A549 (cell line): ENCODE data around the gene ATP6V1F. TPM values are rescaled to one million over a fixed set of nuclear protein-coding genes. Genes with fewer than 3 reads are reported as not detected.

ENCODE experiments used
- ATAC-seq, 2 experiments: fragments of 200-7000 bp in 1 of 2; fragments of >200 bp in 1 of 2; cut with Nextera tagmentation in 1 of 2; cut with Tn5 transposase in 1 of 2; 3 replicates each; pipeline versions ENCODE4 v1.8.0 to v1.9.1; 2018 to 2020; ENCODE audit warnings: mild to moderate bottlenecking in 1 of 2, moderate library complexity in 1 of 2
- CTCF ChIA-PET: fragments of 300-600 bp; sonication (Branson Sonifier 250); formaldehyde crosslinking; extraction: SDS; loops from one replicate; lab custom pipeline; 2021; ENCODE audit warnings: antibody characterized with exemption, inconsistent platforms; lab: Yijun Ruan, JAX
- POLR2A ChIA-PET: fragments of 350-600 bp; formaldehyde crosslinking; extraction: SDS; loops from one replicate; lab custom pipeline; 2021; ENCODE audit warnings: antibody characterized with exemption, inconsistent platforms; lab: Yijun Ruan, JAX
- DNase-seq, 2 experiments: peaks; one replicate each; pipeline versions ENCODE4 v3.0.0 to v3.0.0-alpha.2; 2011 to 2016; ENCODE audit warnings: low read depth in 1 of 2, low spot score in 1 of 2
- FAIRE-seq: peaks from 2 replicates; lab custom pipeline; 2011; peaks lifted over from hg19 to GRCh38; lab: Jason Lieb, UNC
- H3K27ac ChIP-seq, 2 experiments: fragments of >200 bp; sonication (Bioruptor Twin); formaldehyde crosslinking; 3 replicates each; pipeline ENCODE4 v1.5.1; 2016 to 2017
- H3K4me1 ChIP-seq: fragments of >200 bp; sonication (Bioruptor Twin); formaldehyde crosslinking; 3 replicates; pipeline ENCODE4 v1.6.1; 2016
- H3K4me2 ChIP-seq: fragments of >200 bp; sonication (Bioruptor Twin); formaldehyde crosslinking; 3 replicates; pipeline ENCODE4 v1.6.1; 2016
- H3K4me3 ChIP-seq: fragments of >200 bp; sonication (Bioruptor Twin); formaldehyde crosslinking; 3 replicates; pipeline ENCODE4 v1.5.1; 2016
- H3K9me3 ChIP-seq: fragments of >200 bp; sonication (Bioruptor Twin); formaldehyde crosslinking; 3 replicates; pipeline ENCODE4 v1.6.1; 2016
- CHD2 ChIP-seq: fragments of 150-350 bp; IDR thresholded peaks from 2 replicates; pipeline ENCODE4 v1.6.1; 2014; ENCODE audit warnings: low read length; ENCODE audit not compliant: partially characterized antibody
- ELK1 ChIP-seq: fragments of 150-350 bp; IDR thresholded peaks from 2 replicates; pipeline ENCODE4 v1.6.1; 2014; ENCODE audit warnings: low read depth, mild to moderate bottlenecking, low read length
- FOSB ChIP-seq: fragments of 250-450 bp; sonication (Bioruptor Pico); IDR thresholded peaks from 2 replicates; pipeline ENCODE4 v1.5.0; 2020; ENCODE audit warnings: mild to moderate bottlenecking, moderate library complexity
- FOSL2 ChIP-seq, 2 experiments: fragments of 450-650 bp in 1 of 2; fragments of >200 bp in 1 of 2; sonication (Bioruptor Twin) in 1 of 2; formaldehyde crosslinking; IDR thresholded peaks; 2 replicates each; pipeline versions ENCODE4 v1.5.0 to v1.6.1; 2016 to 2020; ENCODE audit warnings: mild to moderate bottlenecking in 1 of 2, moderate library complexity in 1 of 2
- GATA3 ChIP-seq: IDR thresholded peaks from 2 replicates; pipeline ENCODE4 v1.6.1; 2012; ENCODE audit warnings: borderline replicate concordance
- HDAC2 ChIP-seq: fragments of 200-600 bp; sonication (generic); IDR thresholded peaks from 2 replicates; pipeline ENCODE4 v1.6.1; 2016
- HEYL ChIP-seq: fragments of 250-450 bp; sonication (Bioruptor Pico); IDR thresholded peaks from 2 replicates; pipeline ENCODE4 v1.8.0; 2021; ENCODE audit warnings: mild to moderate bottlenecking, moderate library complexity
- HOXB13 ChIP-seq: fragments of 250-450 bp; sonication (Bioruptor Pico); IDR thresholded peaks from 2 replicates; pipeline ENCODE4 v1.5.0; 2020; ENCODE audit warnings: low read depth, mild to moderate bottlenecking, moderate library complexity
- JUNB ChIP-seq: fragments of >200 bp; sonication (Bioruptor Twin); formaldehyde crosslinking; IDR thresholded peaks from 2 replicates; pipeline ENCODE4 v1.6.1; 2016
- MYC ChIP-seq: IDR thresholded peaks from 2 replicates; pipeline ENCODE4 v1.6.1; 2012; ENCODE audit warnings: mild to moderate bottlenecking, inconsistent platforms, low read length, improper control_type of control experiment, borderline replicate concordance
- RCOR1 ChIP-seq: fragments of 150-350 bp; IDR thresholded peaks from 2 replicates; pipeline ENCODE4 v1.6.1; 2014; ENCODE audit warnings: antibody characterized with exemption, low read length, low read depth
- RNF2 ChIP-seq: fragments of 200-600 bp; sonication (generic); IDR thresholded peaks from 2 replicates; pipeline ENCODE4 v1.6.1; 2016; ENCODE audit warnings: low read depth, mild to moderate bottlenecking, antibody characterized with exemption, moderate library complexity, borderline replicate concordance
- ZFP36 ChIP-seq: fragments of 450-650 bp; IDR thresholded peaks from 2 replicates; pipeline ENCODE4 v1.6.1; 2014; ENCODE audit warnings: borderline replicate concordance; ENCODE audit not compliant: partially characterized antibody
- WGBS: methylation state at CpG from one replicate; pipeline ENCODE4 v1.1.6; 2017; ENCODE audit errors: missing lambda C conversion rate; 5-methylcytosine and 5-hydroxymethylcytosine counted together
- polyA plus RNA-seq, 4 experiments: library from polyadenylated mRNA; depleted of rRNA in 3 of 4; stranded (reverse); fragments of >200 nt; fragmentation: RNase III in 1 of 4; extraction: RNeasy Plus Mini Kit Qiagen cat#74134 plus additional on column Dnase treatment in 1 of 4; gene quantifications; 2 replicates in 3 of 4; 3 replicates in 1 of 4; pipeline ENCODE4 v1.2.3, GENCODE V29; 2011 to 2017
- TF ChIP-seq, protein P1 (sequence below): fragments of 250-450 bp; sonication (Bioruptor Pico); IDR thresholded peaks from 2 replicates; pipeline ENCODE4 v1.5.0; 2020; ENCODE audit warnings: low read depth, mild to moderate bottlenecking, moderate library complexity
- TF ChIP-seq, protein P2 (sequence below): IDR thresholded peaks from 2 replicates; pipeline ENCODE4 v1.6.1; 2012; ENCODE audit warnings: low read depth, borderline replicate concordance
- TF ChIP-seq, protein P3 (sequence below): fragments of >200 bp; sonication (Bioruptor Twin); formaldehyde crosslinking; IDR thresholded peaks from 2 replicates; pipeline ENCODE4 v1.6.1; 2016

The ATP6V1F gene
- polyA plus RNA-seq, 2 of the 4 experiments (the other 2 are of a cell fraction): 155 to 229 TPM

GRCh38 chr7:128843938-128844621, 18.6 kb upstream of the ATP6V1F start:
- Histone ChIP-seq H3K4me3 (no peak overlapping the region), H3K27ac (no peak overlapping the region), H3K9me3 (no peaks in the 10 kb centered on the region), H3K4me2 (no peak overlapping the region), H3K4me1 (no peaks in the 10 kb centered on the region)
- no peak for TF ChIP-seq RNF2
- no peak for TF ChIP-seq FOSB (CRISPR knock-in tag)
- TF ChIP-seq RCOR1: no peak
- TF ChIP-seq, protein P1, sequence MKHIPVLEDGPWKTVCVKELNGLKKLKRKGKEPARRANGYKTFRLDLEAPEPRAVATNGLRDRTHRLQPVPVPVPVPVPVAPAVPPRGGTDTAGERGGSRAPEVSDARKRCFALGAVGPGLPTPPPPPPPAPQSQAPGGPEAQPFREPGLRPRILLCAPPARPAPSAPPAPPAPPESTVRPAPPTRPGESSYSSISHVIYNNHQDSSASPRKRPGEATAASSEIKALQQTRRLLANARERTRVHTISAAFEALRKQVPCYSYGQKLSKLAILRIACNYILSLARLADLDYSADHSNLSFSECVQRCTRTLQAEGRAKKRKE: no peak
- no peak for TF ChIP-seq ZFP36
- TF ChIP-seq, protein P2, sequence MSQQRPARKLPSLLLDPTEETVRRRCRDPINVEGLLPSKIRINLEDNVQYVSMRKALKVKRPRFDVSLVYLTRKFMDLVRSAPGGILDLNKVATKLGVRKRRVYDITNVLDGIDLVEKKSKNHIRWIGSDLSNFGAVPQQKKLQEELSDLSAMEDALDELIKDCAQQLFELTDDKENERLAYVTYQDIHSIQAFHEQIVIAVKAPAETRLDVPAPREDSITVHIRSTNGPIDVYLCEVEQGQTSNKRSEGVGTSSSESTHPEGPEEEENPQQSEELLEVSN: no peak
- TF ChIP-seq HDAC2: no peak
- TF ChIP-seq HOXB13: no peak
- no peak for TF ChIP-seq GATA3
- FAIRE-seq (no peak), DNase-seq (no peak), ATAC-seq (no peak)
- ChIA-PET CTCF (interaction anchor here (1.0 to 2.9 kb wide), 3 partner anchors 19 to 36 kb away, joined by 3 to 8 read pairs (median 3); partner anchors contain the start of gene ATP6V1F), POLR2A (no interaction called here)
- WGBS: 85% methylated on average over 14 of the region's 17 CpGs

DNA sequence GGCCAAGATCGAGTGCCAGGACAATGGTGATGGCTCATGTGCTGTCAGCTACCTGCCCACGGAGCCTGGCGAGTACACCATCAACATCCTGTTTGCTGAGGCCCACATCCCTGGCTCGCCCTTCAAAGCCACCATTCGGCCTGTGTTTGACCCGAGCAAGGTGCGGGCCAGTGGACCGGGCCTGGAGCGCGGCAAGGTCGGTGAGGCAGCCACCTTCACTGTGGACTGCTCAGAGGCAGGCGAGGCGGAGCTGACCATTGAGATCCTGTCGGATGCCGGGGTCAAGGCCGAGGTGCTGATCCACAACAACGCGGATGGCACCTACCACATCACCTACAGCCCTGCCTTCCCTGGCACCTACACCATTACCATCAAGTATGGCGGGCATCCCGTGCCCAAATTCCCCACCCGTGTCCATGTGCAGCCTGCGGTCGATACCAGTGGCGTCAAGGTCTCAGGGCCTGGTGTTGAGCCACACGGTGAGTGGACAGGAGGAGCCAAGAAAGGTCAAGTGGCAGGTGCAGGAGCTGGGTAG, 17.8 kb upstream of the ATP6V1F start:
- Histone ChIP-seq H3K27ac (no peak overlapping the region), H3K9me3 (no peaks in the 10 kb centered on the region), H3K4me2 (no peak overlapping the region), H3K4me3 (no peak overlapping the region), H3K4me1 (no peaks in the 10 kb centered on the region)
- 90% methylated on average over 21 of the region's 25 CpGs for WGBS
- ATAC-seq (no peak), FAIRE-seq (no peak), DNase-seq (no peak)
- ChIA-PET CTCF (interaction anchor here (1.3 to 4.0 kb wide), 2 partner anchors 35 kb away, joined by 3 to 11 read pairs; no protein-coding TSS in a partner anchor), POLR2A (no interaction called here)
- TF ChIP-seq HEYL (CRISPR knock-in tag) (no peak), ZFP36 (no peak), FOSL2 (IDR thresholded peaks at IDR 0.05) (no peak), FOSL2 (CRISPR knock-in tag; IDR thresholded peaks at IDR 0.05) (no peak), CHD2 (no peak), JUNB (no peak)

GRCh38 chr7:128845475-128845874, 17.2 kb upstream of the ATP6V1F start:
- H3K4me3 ChIP-seq: no peak overlapping the region
- H3K4me2 ChIP-seq: no peak overlapping the region
- no peak for ATAC-seq
- WGBS: 70% methylated on average over 5 of the region's 5 CpGs
- no peaks in the 10 kb centered on the region for H3K9me3 ChIP-seq
- CTCF ChIA-PET: interaction anchor here (1.6 to 4.0 kb wide), 2 partner anchors 34 to 38 kb away, joined by 5 to 11 read pairs; no protein-coding TSS in a partner anchor
- no peaks in the 10 kb centered on the region for H3K4me1 ChIP-seq
- no peak for DNase-seq
- POLR2A ChIA-PET: no interaction called here
- FAIRE-seq: no peak
- TF ChIP-seq, protein P2: no peak
- no peak for TF ChIP-seq JUNB
- no peak for TF ChIP-seq RNF2
- no peak for TF ChIP-seq ELK1
- no peak for TF ChIP-seq MYC
- TF ChIP-seq, protein P3, sequence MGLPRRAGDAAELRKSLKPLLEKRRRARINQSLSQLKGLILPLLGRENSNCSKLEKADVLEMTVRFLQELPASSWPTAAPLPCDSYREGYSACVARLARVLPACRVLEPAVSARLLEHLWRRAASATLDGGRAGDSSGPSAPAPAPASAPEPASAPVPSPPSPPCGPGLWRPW: no peak
- no peak for TF ChIP-seq RCOR1
- TF ChIP-seq ZFP36: no peak
- TF ChIP-seq CHD2: no peak
- TF ChIP-seq HEYL (CRISPR knock-in tag): no peak
- no peak overlapping the region for H3K27ac ChIP-seq
